VCaP (cell line): ENCODE measurements around the gene SPEN.
A peak's percentile ranks its signal among the peaks of the same experiment; 100 is the strongest.
"Not testable (repeated sequence)": the region's sequence is repeated elsewhere in the genome, so short reads cannot be mapped to it uniquely, and the experiment has no call there.

ENCODE experiments used
- H3K27ac ChIP-seq: fragments of 450-650 bp; 2 replicates; pipeline ENCODE4 v1.5.1; 2017
- TF ChIP-seq, protein P1 (sequence below): fragments of 450-650 bp; conservative IDR thresholded peaks from 2 replicates; pipeline ENCODE4 v1.5.1; 2017; ENCODE audit warnings: mild to moderate bottlenecking, moderate library complexity

Gene SPEN

DNA sequence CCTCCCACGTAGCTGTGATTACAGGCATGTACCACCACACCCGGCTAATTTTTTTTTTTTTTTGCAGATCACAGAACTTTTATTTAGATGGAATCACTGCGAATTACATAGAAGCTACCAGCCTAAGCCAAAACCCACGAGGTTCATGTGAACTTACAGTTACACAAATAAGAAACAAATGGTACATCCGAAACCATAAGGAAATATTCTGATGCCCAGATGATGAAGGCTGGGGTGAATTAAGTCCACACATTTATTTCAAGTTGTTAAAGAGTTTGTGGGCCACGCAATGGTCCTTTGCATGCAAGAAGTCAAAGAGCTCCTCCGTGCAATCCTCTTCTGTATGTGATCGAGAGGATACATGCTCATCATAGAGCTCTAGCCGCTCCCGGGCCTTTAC lies 40.4 kb upstream of the SPEN start:
- H3K27ac ChIP-seq, result no peak overlapping the region
- TF ChIP-seq, protein P1, sequence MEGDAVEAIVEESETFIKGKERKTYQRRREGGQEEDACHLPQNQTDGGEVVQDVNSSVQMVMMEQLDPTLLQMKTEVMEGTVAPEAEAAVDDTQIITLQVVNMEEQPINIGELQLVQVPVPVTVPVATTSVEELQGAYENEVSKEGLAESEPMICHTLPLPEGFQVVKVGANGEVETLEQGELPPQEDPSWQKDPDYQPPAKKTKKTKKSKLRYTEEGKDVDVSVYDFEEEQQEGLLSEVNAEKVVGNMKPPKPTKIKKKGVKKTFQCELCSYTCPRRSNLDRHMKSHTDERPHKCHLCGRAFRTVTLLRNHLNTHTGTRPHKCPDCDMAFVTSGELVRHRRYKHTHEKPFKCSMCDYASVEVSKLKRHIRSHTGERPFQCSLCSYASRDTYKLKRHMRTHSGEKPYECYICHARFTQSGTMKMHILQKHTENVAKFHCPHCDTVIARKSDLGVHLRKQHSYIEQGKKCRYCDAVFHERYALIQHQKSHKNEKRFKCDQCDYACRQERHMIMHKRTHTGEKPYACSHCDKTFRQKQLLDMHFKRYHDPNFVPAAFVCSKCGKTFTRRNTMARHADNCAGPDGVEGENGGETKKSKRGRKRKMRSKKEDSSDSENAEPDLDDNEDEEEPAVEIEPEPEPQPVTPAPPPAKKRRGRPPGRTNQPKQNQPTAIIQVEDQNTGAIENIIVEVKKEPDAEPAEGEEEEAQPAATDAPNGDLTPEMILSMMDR, result no peak

DNA sequence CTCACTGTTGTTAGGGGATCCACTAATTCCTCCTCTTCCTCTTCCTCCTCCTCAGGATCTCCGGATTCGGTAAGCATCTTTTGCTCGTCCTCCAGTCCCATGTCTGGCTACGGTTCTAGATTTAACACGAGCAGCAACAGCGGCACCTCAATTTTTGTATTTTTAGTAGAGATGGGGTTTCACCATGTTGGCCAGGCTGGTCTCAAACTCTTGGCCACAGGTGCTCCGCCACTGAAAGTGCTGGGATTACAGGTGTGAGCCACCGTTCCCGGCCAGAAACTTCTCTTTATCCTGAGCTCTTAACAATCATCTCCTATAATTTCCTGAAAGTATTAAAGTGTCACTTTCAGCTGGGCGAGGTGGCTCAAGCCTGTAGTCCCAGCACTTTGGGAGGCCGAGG lies 40.0 kb upstream of the SPEN start, which contains the start of gene UQCRHL:
UQCRHL (minus strand) TSS at position 101 of the 400 bp plus-strand sequence; CDS start at position 101, 0 bp downstream.
- peak within 1 kb of the TSS; percentile 24; the same call in 1 of the 2 replicates for H3K27ac ChIP-seq

DNA sequence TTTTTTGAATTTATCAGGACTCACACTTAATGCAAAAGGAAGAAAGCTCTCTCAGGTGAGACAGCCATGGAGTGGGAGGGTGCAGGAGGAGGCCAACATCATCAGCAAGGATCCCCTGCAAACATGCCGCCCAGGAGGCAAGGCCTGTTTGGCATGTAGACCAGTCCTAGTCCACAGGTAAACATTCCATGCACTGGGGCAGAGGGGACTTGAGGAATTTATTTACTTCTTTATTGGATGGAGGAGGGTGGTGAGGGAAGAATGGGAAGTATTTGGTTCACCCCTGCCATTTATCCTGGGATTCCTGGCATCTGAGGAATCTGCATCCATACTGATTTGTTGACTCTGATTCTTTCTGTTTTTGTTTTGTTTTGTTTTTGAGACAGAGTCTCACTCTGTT lies 38.6 kb upstream of the SPEN start:
- H3K27ac ChIP-seq, result peak overlapping the region; percentile 24; the same call in 1 of the 2 replicates
- TF ChIP-seq, protein P1, result no peak

DNA sequence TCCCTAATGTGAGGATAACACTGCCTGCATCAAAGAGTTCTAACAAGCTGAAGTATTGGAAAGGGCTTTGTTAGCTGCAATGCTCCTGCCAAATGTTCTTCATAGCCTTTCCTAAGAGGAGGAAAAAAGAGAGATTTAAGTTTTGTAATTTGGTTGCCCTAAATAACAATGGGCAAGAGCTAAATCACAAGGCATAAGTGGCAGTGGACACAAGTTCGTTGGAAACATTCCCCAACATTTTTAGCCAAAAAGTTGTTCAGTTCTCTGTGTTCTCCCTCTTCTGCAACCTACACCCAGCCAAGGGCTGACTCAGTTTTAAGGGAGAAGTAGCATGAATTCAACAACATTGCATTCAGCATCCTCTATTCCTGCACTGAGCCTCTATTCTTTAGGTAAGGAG lies 37.4 kb upstream of the SPEN start:
- no peak overlapping the region for H3K27ac ChIP-seq
- TF ChIP-seq, protein P1, result no peak

DNA sequence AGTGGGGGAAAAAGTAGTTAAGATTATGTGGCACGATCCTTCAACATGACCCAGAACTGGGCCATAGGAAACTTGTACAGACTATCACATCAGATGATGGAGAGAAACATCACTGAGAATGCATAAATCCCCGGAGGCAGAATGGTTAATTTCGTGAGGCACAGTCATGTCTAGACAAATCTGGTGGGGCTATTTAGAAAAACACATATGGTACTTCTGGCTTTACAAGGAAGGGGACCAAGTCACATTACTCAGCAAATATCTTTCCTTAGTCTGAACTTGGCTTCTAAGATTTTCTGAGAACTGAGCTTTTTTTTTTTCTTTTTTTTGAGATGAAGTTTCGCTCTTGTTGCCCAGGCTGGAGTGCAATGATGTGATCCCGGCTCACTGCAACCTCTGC lies 30.8 kb upstream of the SPEN start:
- no peak overlapping the region for H3K27ac ChIP-seq
- TF ChIP-seq, protein P1, result no peak

DNA sequence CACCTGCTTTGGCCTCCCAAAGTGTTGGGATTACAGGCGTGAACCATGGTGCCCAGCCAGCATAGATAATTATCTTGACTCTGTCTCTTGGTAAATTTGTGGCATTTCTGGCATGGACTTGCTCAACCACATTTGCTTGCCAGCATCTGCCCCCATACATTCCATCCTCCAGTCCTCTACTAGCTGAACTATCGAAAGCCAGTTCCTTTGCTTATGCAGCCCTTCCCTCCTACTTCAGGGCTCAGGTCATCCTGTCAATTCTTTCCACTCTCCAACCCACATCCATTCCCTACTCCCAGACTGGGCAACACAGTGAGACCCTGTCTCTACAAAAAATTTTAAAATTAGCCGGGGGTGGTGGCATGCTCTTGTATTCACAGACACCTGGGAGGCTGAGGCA lies 27.0 kb upstream of the SPEN start:
- TF ChIP-seq, protein P1, result no peak
- H3K27ac ChIP-seq, result no peak overlapping the region

DNA sequence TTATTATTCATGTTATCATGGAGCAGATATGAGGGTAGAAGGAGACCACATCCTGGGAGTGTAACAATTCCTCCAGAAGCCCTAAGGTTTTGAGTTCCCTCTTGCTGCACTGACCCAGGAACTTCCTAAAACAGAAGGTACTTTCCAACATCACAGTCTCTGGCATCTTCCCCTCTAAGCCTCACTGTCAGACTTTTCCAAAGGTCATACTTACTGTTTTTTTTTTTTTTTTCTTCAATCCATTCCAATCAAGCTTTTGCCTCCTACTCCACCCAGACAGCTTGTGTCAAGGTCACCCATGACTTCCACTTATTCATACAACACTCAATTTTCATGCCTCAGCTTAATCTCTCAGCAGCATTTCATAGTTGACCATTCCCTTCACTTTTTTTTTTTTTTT lies 21.7 kb upstream of the SPEN start:
- H3K27ac ChIP-seq, result no peak overlapping the region
- TF ChIP-seq, protein P1, result no peak

DNA sequence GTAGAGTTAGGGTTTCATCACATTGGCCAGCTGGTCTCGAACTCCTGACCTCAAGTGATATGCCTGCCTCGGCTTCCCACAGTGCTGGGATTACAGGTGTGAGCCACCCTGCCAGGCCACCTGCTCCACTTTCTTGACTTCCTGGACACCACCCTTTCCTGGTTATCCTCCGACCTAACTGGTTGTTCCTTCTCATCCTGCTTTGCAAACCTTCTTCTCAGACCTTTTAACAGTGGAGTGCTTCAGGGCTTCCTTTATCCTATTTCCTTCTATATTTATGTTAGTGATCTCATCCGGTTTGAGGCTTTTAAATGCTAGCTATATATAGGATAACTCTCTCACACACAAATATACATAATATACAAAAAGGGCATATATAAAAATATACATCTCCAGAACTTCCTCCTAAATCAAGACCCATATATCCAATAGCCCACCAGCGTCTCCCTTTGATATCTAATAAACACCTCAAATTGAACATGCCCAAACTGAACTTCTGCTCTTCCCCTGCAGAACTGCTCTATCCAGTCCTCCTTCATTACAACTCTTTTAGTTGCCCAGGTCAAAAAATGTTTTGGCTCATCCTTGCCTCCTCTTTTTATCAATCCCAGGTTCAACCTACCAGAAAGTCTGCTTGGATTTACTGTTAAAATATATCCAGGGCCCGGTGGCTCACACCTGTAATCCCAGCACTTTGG lies 20.5 kb upstream of the SPEN start:
- TF ChIP-seq, protein P1, result no peak
- no peak overlapping the region for H3K27ac ChIP-seq

DNA sequence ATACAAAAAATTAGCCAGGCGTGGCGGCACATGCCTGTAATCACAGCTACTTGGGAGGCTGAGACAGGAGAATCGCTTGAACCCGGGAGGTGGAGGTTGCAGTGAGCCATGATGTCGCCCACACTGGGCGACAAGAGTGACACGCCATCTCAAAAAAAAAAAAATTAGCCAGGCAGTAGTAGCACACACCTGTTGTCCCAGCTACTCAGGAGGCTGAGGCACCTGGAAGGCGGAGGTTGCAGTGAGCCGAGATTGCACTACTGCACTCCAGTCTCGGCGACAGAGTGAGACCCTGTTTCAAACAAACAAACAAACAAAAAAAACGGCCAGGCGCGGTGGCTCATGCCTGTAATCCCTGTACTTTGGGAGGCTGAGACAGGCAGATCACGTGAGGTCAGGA lies 19.9 kb upstream of the SPEN start:
- H3K27ac ChIP-seq, result not testable (repeated sequence)

DNA sequence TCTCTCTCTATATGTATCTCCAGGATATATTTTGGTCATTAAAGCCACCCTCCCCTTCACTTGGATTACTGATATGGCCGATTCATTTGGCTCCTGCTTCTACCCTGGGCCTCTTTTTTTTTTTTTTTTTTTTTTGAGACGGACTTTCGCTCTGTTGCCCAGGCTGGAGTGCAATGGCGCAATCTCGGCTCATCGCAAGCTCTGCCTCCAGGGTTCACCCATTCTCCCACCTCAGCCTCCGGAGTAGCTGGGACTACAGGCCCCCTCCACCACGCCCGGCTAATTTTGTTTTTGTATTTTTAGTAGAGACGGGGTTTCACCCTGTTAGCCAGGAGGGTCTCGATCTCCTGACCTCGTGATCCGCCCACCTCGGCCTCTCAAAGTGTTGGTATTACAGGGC lies 18.6 kb upstream of the SPEN start:
- not testable (repeated sequence) for H3K27ac ChIP-seq
